ENCODE measurements around the gene ITSN1. TPM values are rescaled to one million over a fixed set of nuclear protein-coding genes. Genes with fewer than 3 reads are reported as not detected.

The ITSN1 gene
- total and polyA plus RNA-seq, 2 experiments from 2014 or later = 77.9 to 95.7 TPM

- TF ChIP-seq REST (IDR thresholded peaks at IDR 0.05; ENCODE audit: unreplicated experiment) (no peak), NANOG (IDR thresholded peaks at IDR 0.05; ENCODE audit: borderline replicate concordance) (no peak), EZH2phosphoT487 (IDR thresholded peaks at IDR 0.05; ENCODE audit: unreplicated experiment) (no peak), ZNF331 (CRISPR knock-in tag; IDR thresholded peaks at IDR 0.05; ENCODE audit: low read depth) (no peak), EZH2 (IDR thresholded peaks at IDR 0.05; ENCODE audit: low read depth, unreplicated experiment) (no peak)
These were observed 192.7 kb downstream of the ITSN1 start (continued) for GRCh38 chr21:33834801-33835500.

- Histone ChIP-seq H3F3A (replicated peaks; ENCODE audit: low read depth) (no peaks in the 10 kb centered on the region), H3K4me2 (no peak overlapping the region), H3K27ac (ENCODE audit: low read depth) (no peak overlapping the region), H2AFZ (no peak overlapping the region), H3K27me3 (ENCODE audit: insufficient read depth) (no peaks in the 10 kb centered on the region), H3K4me3 (no peak overlapping the region), H3K9me2 (ENCODE audit: insufficient read depth) (no peaks in the 10 kb centered on the region), H3K4me1 (ENCODE audit: insufficient read depth) (no peaks in the 10 kb centered on the region), H3K36me3 (ENCODE audit: insufficient read depth) (no peaks in the 10 kb centered on the region; the same call in 1 of the 2 replicates), H4K20me1 (replicated peaks; ENCODE audit: insufficient read depth) (peaks cover 5% of the 10 kb centered on the region; the same call in 1 of the 2 replicates), H3K79me2 (replicated peaks; ENCODE audit: insufficient read depth) (no peaks in the 10 kb centered on the region)
- no peaks in the 10 kb centered on the region for H3K9me3 Mint-ChIP-seq
- no peak overlapping the region for H3K4me3 Mint-ChIP-seq
- DNase-seq (ENCODE audit: low spot score) (no peak), ATAC-seq (no peak)
- H3K4me1 Mint-ChIP-seq = no peaks in the 10 kb centered on the region
- peaks cover 4% of the 10 kb centered on the region for H3K27me3 Mint-ChIP-seq (ENCODE audit: insufficient read depth, low read depth, poor library complexity)
- H3K36me3 Mint-ChIP-seq (ENCODE audit: low read depth) = peaks cover 50% of the 10 kb centered on the region
- no peak overlapping the region for H3K27ac Mint-ChIP-seq
- TF ChIP-seq ZNF462 (CRISPR knock-in tag; IDR thresholded peaks at IDR 0.05) (no peak), NANOG (IDR thresholded peaks at IDR 0.05; ENCODE audit: borderline replicate concordance) (no peak), REST (IDR thresholded peaks at IDR 0.05; ENCODE audit: unreplicated experiment) (no peak), EZH2phosphoT487 (IDR thresholded peaks at IDR 0.05; ENCODE audit: unreplicated experiment) (no peak), ZNF114 (CRISPR knock-in tag; IDR thresholded peaks at IDR 0.05) (no peak), ETS1 (IDR thresholded peaks at IDR 0.05) (no peak), POLR2AphosphoS5 (IDR thresholded peaks at IDR 0.05; ENCODE audit: low read depth) (no peak)
These were observed 193.6 kb downstream of the ITSN1 start for GRCh38 chr21:33835920-33836319.
